ENCODE data around the gene ZNF717.
"Not testable (repeated sequence)": the region's sequence is repeated elsewhere in the genome, so short reads cannot be mapped to it uniquely, and the experiment has no call there.

The ZNF717 gene

DNA sequence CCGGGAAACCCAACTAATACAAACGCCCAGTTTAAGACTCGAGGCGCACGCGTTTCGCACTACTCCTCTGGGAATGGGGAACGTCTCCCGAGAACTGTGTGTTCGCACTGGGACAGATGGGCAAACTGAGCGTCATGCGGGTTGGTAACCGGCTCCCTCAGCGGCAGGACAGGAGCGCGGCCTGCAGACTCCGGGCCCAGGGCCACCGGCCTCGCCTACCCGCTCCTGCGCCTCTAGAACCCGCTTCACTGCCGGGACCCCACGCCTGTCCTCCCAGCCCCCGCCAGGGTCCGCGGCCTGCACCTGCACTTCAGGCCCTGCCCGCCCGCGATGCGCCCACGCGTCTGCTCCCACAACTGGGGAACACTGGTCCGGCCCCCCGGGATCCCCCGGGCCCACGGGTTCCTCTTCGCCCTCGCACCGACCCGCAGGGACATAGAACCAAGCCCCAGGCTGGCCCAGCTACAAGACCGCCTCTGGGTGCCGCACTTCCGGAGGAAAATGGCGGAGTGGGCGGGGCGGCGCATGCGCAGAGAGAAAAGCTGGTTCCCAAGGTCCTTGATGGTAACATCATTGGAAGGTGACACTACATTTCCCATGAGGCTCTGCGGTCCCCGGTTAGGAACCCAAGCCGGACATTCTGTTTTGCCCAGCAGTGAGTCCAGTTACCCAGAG, at the start of gene ZNF717:
ZNF717 (minus strand) TSS at position 469 of the 675 bp plus-strand sequence. CDS start 2,187 bp downstream, outside the sequence.
- peak; percentile 47 for TF ChIP-seq POLR2A (IDR thresholded peaks at IDR 0.05; ENCODE audit: low read length)
- peak; percentile 86 to 87 for DNase-seq

DNA sequence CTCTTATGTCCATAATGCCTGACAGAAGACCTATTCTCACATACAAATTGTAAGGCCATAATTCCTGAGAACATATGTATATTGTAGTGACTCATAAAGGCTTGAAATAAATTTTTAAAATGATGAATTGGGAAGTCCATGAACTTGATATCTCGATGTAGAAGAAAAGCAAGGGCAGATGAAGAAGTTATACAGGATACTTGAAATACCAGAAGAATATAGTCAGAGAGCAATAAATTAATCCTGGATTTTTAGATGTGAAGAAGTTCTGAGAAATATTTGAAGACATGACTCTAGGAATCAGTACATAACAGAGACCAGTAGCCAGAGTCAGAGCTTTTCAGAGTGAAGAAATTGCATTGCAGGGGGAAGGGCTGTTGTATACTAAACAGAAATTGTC, 45.7 kb upstream of the ZNF717 start:
- DNase-seq: not testable (repeated sequence)

DNA sequence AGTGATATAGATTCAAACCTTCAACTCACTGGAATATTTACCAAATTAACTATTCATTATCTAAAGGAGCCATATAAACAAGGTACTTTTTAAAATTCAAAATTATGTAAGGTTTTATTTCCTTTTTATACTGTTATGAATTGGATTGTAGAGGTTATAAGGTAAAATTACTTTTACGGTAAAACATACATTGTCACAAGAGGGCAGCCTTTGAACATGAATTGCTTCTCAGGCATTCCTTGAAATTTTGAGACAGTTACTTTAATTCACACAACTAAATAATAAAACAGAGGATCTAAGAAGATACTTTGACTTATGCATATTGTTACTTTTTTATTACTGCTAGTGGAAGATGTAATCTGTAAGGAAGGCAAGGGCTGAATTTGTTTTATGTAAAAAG, 32.7 kb upstream of the ZNF717 start:
- DNase-seq: not testable (repeated sequence)

DNA sequence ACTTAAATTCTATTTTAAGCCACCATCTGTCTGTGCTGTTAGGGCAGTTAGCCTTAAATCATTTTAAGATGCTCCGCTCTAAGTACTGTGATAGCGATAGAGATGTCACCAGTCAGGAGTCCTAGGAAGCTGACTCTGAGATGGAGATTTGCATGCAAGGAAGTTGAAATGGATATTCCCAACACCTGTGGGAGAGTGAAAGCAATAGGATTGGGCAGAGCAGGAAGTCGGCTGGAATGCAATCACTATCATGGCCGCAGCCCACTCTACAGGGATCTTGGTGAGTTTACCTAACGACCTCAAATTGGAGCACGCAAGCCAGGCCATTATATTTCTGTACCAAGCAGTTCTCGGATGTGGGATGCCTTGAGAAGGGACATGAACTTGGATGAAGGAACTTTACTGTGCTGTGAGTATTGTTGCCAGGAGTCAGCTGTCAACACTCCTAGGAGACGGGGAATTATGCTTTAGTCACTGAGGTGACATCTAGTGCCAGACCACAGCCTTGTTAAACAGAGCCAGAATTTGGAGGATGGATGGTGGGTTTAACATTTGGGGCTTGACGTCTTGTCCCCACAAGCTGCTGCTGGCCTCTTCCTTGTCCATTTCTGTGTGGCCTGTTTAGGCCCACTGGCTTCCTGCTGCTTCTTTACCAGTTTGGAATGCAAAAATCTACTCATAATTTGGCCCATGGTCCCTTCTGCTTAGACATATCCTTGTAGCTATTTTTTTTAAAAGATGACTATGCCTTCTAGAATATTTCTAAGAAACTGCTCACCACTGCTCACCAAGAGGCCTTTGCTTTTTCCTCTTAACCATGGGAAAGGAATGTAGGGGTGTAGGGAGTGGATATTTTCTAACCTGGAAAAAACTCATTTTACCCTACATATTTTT, 31.2 kb upstream of the ZNF717 start:
- not testable (repeated sequence) for DNase-seq

DNA sequence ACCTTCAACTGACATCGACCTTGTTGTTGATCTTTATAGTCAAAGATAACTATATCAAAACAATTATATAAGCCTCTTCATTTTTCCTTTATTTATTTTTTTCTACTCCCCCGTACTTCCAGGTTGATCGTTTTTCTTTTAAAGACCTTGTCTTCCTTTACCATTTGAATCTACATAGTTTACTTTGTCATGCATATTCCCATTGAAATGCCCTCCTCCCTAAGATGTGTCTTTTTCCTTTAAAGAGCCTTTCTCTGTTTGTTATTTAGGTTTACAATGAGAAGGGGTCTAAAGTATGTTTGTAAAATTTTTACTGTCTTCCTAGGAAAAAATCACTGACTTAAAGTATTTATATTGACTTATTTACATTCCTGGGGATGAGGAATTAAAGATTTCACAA, 29.4 kb upstream of the ZNF717 start:
- no peak for DNase-seq
- TF ChIP-seq GATA1 (IDR thresholded peaks at IDR 0.05; ENCODE audit: low read depth, low read length) (no peak), POLR2A (IDR thresholded peaks at IDR 0.05; ENCODE audit: low read length) (no peak)

DNA sequence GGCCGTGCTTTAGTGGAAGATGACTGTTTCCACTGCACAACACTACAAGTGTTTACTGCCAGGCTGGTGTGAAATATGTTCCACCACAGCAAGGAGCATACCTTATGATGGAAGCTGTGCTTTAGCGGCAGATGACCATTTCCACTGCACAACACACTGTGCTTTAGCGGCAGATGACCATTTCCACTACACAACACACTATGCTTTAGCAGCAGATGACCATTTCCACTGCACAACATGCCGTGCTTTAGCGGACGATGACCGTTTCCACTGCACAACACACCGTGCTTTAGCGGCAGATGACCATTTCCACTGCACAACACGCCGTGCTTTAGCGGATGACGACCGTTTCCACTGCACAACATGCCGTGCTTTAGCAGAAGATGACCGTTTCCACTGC, 2.8 kb downstream of the ZNF717 start:
- TF ChIP-seq POLR2A (IDR thresholded peaks at IDR 0.05; ENCODE audit: low read length) (no peak), GATA1 (IDR thresholded peaks at IDR 0.05; ENCODE audit: low read depth, low read length) (no peak)
- no peak for DNase-seq

DNA sequence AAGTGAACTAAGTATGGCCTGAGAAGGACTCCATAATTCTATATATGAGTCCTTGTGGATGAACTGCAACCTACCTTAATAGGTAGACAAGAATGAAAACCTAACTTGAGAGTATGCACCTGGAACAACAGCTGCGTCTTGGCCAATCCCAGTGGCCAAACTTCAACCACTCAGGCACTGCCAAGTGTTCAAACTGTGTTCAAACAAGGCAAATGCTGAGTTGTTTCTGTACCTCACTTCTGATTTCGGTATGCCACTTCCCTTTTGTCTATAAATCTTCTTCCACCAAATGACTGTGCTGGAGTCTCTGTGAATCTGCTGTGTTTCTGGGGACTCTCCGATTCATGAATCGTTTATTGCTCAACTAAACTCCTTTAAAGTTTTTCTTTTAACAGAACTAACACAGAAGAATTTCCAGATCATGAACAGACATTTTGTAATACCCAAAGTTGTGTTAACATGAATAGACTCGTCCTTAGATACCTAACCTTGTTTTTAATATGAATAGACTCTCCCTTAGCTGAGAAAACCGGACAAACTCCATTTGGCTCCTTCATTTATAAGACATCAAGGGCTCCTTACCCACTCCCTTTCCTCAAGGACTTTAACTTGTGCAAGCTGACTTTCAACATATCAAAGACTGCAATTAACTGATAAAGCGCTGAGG, 4.1 kb downstream of the ZNF717 start:
- TF ChIP-seq GATA1 (IDR thresholded peaks at IDR 0.05; ENCODE audit: low read depth, low read length): no peak
- TF ChIP-seq POLR2A (IDR thresholded peaks at IDR 0.05; ENCODE audit: low read length): no peak
- DNase-seq: no peak

DNA sequence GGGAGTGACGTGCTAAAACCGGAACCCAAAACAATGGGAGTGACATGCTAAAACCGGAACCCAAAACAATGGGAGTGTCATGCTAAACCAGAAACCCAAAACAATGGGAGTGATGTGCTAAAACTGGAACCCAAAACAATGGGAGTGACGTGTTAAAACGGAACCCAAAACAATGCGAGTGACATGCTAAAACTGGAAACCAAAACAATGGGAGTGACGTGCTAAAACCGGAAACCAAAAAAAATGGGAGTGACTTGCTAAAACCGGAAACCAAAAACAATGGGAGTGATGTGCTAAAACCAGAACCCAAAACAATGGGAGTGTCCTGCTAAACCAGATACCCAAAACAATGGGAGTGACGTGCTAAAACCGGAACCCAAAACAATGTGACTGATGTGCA, 7.6 kb downstream of the ZNF717 start:
- not testable (repeated sequence) for DNase-seq

DNA sequence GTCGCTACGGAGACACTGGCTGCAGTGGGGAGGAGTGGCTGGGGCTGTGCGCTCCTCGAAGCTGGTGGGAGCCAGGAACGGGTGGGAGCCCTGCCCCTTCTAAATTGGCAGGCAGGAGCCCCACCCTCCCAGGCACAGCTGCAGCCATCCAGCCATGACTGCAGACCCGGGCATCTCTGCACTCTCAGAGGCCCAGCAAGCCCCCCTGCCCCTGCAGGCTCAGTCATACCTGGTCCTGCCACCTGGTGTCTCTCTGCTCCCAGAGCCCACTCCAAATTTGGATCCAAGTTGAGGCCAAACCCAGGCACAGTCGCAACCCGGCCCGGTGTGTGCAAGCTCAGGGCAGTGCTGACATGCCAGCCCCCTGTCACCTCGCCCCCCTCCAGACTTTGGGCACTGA, 13.7 kb downstream of the ZNF717 start:
- DNase-seq: not testable (repeated sequence)

DNA sequence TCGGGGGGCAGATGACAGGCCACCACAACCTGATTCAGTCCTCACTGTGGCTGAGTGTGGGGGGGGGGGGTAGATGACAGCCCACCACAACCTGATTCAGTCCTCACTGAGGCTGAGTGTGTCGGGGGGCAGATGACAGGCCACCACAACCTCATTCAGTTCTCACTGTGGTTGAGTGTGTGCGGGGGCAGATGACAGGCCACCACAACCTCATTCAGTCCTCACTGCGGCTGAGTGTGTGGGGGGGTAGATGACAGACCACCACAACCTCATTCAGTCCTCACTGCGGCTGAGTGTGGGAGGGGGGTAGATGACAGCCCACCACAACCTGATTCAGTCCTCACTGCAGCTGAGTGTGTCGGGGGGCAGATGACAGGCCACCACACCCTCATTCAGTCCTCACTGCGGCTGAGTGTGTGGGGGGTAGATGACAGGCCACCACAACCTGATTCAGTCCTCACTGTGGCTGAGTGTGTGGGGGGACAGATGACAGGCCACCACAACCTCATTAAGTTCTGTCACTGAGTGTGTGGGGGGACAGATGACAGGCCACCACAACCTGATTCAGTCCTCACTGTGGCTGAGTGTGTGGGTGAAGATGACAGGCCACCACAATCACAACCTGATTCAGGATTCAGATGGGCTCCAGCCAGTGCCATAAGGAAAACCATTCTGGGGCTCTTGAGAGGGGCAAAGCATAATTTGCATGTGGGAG, 16.9 kb downstream of the ZNF717 start:
- no peak for DNase-seq
- TF ChIP-seq POLR2A (IDR thresholded peaks at IDR 0.05; ENCODE audit: low read length): no peak
- no peak for TF ChIP-seq GATA1 (IDR thresholded peaks at IDR 0.05; ENCODE audit: low read depth, low read length)

DNA sequence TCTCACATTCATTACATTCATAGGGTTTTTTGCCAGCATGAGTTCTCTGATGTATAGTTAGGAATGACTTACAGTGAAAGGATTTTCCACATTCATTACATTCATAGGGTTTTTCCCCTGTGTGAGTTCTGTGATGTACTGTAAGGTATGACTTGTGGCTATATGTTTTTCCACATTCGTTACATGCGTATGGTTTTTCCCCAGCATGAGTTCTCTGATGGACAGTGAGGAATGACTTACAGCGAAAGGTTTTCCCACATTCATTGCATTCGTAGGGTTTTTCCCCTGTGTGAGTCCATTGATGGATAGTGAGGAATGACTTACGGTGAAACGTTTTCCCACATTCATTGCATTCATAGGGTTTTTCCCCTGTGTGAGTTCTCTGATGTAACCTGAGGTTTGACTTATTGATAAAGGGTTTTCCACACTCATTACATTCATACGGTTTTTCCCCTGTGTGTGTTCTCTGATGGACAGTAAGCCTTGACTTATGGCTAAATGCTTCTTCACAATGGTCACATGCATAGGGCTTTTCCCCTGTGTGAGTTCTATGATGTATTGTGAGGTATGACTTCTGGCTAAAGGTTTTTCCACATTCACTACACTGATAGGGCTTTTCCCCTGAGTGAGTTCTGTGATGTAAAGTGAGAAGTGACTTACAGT, 47.4 kb downstream of the ZNF717 start:
- DNase-seq: no peak
- TF ChIP-seq GATA1 (IDR thresholded peaks at IDR 0.05; ENCODE audit: low read depth, low read length) (no peak), POLR2A (IDR thresholded peaks at IDR 0.05; ENCODE audit: low read length) (no peak)

DNA sequence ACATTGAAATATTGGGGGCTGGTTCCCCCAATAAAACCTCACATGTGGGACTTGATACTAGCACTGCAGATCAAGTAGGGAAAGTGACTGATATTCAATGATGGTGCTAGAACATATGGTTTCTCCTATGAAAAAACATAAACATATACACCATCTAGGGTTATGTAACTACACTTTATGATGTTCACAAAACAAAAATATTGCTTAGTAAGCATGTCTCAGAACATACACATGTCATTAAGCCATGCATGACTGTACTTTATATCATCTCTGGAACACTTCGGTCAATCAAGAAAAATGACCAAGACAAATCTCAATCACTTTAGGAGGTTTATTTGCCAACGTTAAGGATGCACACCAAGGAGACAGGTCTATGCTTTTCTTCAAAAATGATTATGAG, 57.4 kb downstream of the ZNF717 start:
- TF ChIP-seq POLR2A (IDR thresholded peaks at IDR 0.05; ENCODE audit: low read length) (no peak), GATA1 (IDR thresholded peaks at IDR 0.05; ENCODE audit: low read depth, low read length) (no peak)
- DNase-seq: no peak

DNA sequence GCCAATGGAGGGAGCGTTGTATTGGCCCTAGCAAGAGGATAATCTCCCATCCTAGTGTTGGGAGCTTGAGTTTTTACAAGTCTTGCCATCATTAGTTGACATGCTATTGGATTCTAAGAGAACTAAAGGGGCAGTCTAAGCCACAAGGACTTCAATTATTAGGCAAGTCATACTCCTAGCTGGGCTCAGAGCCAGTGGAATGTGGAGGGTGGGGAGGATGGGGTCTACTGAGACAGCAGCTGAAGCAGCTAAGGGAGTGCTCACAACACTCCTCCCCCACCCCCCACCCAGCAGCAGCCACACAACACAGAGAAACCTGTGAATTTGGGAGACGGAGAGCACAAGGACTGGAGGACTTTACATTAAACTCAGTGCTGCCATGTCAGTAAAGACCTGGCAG, 93.3 kb downstream of the ZNF717 start:
- TF ChIP-seq POLR2A (IDR thresholded peaks at IDR 0.05; ENCODE audit: low read length) (no peak), GATA1 (IDR thresholded peaks at IDR 0.05; ENCODE audit: low read depth, low read length) (no peak)
- no peak for DNase-seq

DNA sequence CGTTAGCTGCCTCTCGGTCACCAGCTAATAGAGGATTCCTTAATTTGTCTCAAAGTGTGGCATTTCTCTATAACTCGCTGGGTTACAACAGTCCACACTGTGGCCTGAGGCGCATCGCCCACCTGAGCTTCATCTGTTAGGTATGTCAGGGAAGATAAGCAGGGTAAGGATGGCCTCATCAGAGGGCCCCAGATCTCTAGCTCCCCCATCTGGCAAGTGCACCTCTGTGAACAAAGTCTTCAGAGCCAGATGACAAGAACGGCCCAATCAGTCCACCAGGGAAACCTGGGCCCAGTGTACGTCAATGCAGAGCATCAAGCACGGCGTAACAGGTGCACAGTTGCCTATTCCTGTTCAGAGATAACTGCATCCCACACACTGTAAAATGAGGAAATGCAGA, 98.0 kb downstream of the ZNF717 start:
- TF ChIP-seq GATA1 (IDR thresholded peaks at IDR 0.05; ENCODE audit: low read depth, low read length): no peak
- no peak for DNase-seq

Measured in erythroblast (primary cell).